Osteocyte (in vitro differentiated cells): Measurements from ENCODE around the gene TESK2. TPM values are rescaled to one million over a fixed set of nuclear protein-coding genes. Genes with fewer than 3 reads are reported as not detected.
"Not testable (repeated sequence)": the region's sequence is repeated elsewhere in the genome, so short reads cannot be mapped to it uniquely, and the experiment has no call there.

Experiments
- DNase-seq: peaks from one replicate; pipeline ENCODE4 v3.0.0; 2021; ENCODE audit warnings: mixed read lengths; ENCODE audit not compliant: unreplicated experiment; ENCODE audit errors: extremely low spot score
- H3K27ac Mint-ChIP-seq: one replicate; pipeline ENCODE4 v1.8.0; 2021; ENCODE audit warnings: mild to moderate bottlenecking, mixed read lengths; ENCODE audit not compliant: unreplicated experiment
- H3K27me3 Mint-ChIP-seq: one replicate; pipeline ENCODE4 v1.8.0; 2021; ENCODE audit warnings: mixed read lengths; ENCODE audit not compliant: unreplicated experiment
- H3K36me3 Mint-ChIP-seq: one replicate; pipeline ENCODE4 v1.8.0; 2021; ENCODE audit warnings: mixed read lengths; ENCODE audit not compliant: unreplicated experiment
- H3K4me1 Mint-ChIP-seq: one replicate; pipeline ENCODE4 v1.8.0; 2021; ENCODE audit warnings: mixed read lengths; ENCODE audit not compliant: unreplicated experiment
- H3K4me3 Mint-ChIP-seq: one replicate; pipeline ENCODE4 v1.8.0; 2021; ENCODE audit warnings: mild to moderate bottlenecking, moderate library complexity, mixed read lengths; ENCODE audit not compliant: unreplicated experiment
- H3K9me3 Mint-ChIP-seq: one replicate; pipeline ENCODE4 v1.8.0; 2021; ENCODE audit warnings: mixed read lengths; ENCODE audit not compliant: unreplicated experiment
- total RNA-seq: library from RNA; stranded (reverse); gene quantifications from 2 replicates; pipeline ENCODE4 v1.2.1, GENCODE V29; 2021
- TF ChIP-seq, protein P1 (sequence below): fragments of 200-600 bp; sonication (generic); IDR thresholded peaks from 2 replicates; pipeline ENCODE4 v1.5.0; 2021; ENCODE audit warnings: antibody characterized with exemption, mild to moderate bottlenecking, moderate library complexity

TESK2 gene
- total RNA-seq, 1 donor from 2014 or later: 2.7 TPM

DNA sequence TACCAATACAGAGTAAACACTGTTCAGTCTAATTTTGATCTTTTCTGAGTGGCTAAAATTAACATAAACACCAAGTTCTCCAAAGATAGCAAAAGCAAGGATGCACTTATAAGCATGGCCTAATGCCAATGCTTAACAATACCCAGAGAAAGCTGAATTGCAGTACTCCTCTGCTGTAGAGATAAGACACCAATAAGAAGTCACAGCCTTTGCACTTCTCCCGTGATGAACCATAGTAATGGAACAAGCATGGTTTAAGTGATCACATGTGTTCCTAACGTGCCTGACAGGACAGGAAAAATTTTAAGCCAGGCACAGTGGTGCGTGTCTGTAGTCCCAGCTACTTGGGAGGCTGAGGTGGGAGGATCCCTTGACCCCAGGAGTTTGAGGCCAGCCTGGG is 25.1 kb upstream of the TESK2 start:
- Mint-ChIP-seq H3K4me3 (no peak overlapping the region), H3K9me3 (no peaks in the 10 kb centered on the region), H3K4me1 (peaks cover 19% of the 10 kb centered on the region), H3K27ac (no peak overlapping the region), H3K36me3 (peaks cover 50% of the 10 kb centered on the region), H3K27me3 (no peaks in the 10 kb centered on the region)
- no peak for DNase-seq
- TF ChIP-seq, protein P1, sequence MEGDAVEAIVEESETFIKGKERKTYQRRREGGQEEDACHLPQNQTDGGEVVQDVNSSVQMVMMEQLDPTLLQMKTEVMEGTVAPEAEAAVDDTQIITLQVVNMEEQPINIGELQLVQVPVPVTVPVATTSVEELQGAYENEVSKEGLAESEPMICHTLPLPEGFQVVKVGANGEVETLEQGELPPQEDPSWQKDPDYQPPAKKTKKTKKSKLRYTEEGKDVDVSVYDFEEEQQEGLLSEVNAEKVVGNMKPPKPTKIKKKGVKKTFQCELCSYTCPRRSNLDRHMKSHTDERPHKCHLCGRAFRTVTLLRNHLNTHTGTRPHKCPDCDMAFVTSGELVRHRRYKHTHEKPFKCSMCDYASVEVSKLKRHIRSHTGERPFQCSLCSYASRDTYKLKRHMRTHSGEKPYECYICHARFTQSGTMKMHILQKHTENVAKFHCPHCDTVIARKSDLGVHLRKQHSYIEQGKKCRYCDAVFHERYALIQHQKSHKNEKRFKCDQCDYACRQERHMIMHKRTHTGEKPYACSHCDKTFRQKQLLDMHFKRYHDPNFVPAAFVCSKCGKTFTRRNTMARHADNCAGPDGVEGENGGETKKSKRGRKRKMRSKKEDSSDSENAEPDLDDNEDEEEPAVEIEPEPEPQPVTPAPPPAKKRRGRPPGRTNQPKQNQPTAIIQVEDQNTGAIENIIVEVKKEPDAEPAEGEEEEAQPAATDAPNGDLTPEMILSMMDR: no peak

DNA sequence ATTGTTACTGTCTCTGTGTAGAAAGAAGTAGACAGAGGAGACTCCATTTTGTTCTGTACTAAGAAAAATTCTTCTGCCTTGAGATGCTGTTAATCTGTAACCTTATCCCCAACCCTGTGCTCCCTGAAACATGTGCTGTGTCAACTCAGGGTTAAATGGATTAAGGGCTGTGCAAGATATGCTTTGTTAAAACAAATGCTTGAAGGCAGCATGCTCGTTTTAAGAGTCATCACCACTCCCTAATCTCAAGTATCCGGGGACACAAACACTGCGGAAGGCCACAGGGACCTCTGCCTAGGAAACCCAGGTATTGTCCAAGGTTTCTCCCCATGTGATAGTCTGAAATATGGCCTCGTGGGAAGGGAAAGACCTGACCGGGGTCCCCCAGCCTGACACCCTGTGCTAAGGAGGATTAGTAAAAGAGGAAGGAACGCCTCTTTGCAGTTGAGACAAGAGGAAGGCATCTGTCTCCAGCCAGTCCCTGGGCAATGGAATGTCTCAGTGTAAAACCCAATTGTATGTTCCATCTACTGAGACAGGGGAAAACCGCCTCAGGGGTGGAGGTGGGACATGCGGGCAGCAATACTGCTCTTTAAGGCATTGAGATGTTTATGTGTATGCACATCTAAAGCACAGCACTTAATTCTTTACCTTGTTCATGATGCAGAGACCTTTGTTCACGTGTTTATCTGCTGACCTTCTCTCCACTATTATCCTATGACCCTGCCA is 22.7 kb upstream of the TESK2 start:
- H3K36me3 Mint-ChIP-seq: peaks cover 61% of the 10 kb centered on the region
- H3K27me3 Mint-ChIP-seq, H3K4me1 Mint-ChIP-seq, H3K27ac Mint-ChIP-seq, H3K4me3 Mint-ChIP-seq, DNase-seq, H3K9me3 Mint-ChIP-seq: not testable (repeated sequence)

GRCh38 chr1:45512641-45513054 is 21.7 kb upstream of the TESK2 start:
- Mint-ChIP-seq H3K4me1 (no peaks in the 10 kb centered on the region), H3K27me3 (no peaks in the 10 kb centered on the region), H3K27ac (no peak overlapping the region), H3K4me3 (no peak overlapping the region), H3K9me3 (no peaks in the 10 kb centered on the region), H3K36me3 (peaks cover 61% of the 10 kb centered on the region)
- TF ChIP-seq, protein P1: peak; percentile 74
- no peak for DNase-seq

DNA sequence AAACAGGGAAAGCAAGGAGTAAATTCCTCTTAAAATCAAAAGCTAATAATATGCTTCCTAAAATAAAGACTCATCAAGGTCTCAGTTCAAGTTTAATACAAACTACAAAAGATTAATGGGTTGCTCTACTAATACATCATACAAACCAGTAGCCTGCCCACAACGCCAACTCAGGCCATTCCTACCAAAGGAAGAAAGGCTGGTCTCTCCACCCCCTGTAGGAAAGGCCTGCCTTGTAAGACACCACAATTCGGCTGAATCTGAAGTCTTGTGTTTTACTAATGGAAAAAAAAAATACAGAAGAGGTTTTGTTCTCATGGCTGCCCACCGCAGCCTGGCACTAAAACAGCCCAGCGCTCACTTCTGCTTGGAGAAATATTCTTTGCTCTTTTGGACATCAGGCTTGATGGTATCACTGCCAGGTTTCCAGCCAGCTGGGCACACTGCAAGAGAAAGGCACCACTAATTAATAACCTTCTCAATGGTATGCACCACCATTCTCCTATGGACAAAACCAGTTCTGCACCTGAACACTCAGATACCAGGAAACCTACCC is 20.1 kb upstream of the TESK2 start:
- Mint-ChIP-seq H3K4me1 (no peaks in the 10 kb centered on the region), H3K27me3 (no peaks in the 10 kb centered on the region), H3K36me3 (peaks cover 49% of the 10 kb centered on the region), H3K27ac (no peak overlapping the region), H3K4me3 (no peak overlapping the region), H3K9me3 (no peaks in the 10 kb centered on the region)
- TF ChIP-seq, protein P1: no peak
- DNase-seq: no peak

DNA sequence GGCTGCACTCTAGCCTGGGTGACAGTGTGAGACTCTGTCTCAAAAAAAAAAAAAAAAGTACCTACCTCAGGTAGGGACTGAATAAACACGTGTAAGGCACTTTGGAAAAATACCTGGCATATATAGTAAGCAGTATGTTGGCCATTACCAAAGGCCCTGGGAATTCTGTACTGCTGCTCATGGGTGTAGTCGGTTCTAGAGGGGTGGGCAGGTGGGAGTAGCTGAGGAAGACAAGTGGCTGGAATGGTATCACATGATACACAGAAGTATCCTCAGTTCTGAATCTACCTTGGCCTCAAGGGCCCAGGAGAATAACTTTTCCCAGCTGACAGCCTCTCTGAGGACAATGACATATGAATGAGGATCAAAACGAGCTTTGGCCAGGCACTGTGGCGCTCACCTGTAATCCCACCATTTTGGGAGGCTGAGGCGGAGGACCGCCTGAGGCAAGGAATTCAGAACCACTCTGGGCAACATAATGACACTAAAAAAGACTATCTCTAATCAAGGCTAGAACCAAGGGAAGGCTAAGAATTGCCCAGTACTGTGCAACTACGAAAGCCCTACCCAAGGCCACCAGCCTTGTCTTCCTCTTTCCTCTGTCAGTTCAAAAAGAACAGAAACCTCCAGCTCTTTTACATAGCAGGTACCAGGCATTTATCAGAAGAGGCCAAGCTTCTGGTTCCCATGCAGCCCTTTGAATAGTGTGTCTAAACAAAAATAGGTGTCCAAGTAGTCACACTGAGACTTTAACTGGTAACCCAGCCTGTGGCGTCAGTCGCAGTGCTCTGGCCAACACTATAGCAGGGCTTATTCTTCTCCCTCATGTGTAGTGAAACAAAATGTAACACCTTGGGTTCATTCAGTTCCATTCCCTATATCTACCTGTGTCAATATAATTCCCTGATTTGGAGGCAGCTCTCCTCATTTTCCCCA is 19.3 kb upstream of the TESK2 start:
- Mint-ChIP-seq H3K36me3 (peaks cover 43% of the 10 kb centered on the region), H3K4me3 (no peak overlapping the region), H3K27ac (no peak overlapping the region), H3K4me1 (no peaks in the 10 kb centered on the region), H3K9me3 (no peaks in the 10 kb centered on the region), H3K27me3 (no peaks in the 10 kb centered on the region)
- TF ChIP-seq, protein P1: no peak
- DNase-seq: no peak
